HG02588 (cell line): Measurements from ENCODE around the gene MT1F.

Source experiments
- ATAC-seq: cut with Tn5 transposase; IDR thresholded peaks from one replicate; pipeline ENCODE4 v1.9.1; 2021; ENCODE audit warnings: mild to moderate bottlenecking, moderate library complexity; ENCODE audit not compliant: unreplicated experiment

Gene MT1F

GRCh38 chr16:56689171-56689570 lies 31.4 kb downstream of the MT1F start:
- no peak for ATAC-seq

GRCh38 chr16:56690420-56691122 lies 32.8 kb downstream of the MT1F start:
- ATAC-seq: no peak

- ATAC-seq: no peak
Observed at GRCh38 chr16:56691885-56692284, 34.1 kb downstream of the MT1F start.

DNA sequence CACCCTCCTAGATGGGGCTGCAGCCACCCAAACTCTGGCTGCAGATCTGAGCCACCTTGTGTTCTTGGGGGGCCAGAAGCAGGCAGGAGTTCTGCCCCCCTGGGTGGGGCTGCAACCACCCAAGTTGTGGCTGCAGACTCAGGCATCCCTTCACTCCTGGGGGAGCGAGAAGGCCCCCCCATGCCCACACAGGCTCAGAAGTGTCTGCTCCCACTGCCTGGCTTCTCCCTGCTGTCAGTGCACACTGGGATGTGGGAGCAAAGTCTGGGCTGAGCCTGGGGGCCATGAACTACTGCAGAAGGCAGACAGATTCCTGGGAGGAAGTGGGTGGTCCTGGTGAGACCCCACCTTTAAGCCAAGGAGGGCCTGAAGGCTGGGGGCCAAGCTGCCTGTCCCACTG lies 37.5 kb downstream of the MT1F start:
- ATAC-seq: no peak

- ATAC-seq: no peak
Observed at GRCh38 chr16:56697456-56698155, 39.8 kb downstream of the MT1F start.

- no peak for ATAC-seq
Observed at GRCh38 chr16:56700195-56700594, 42.4 kb downstream of the MT1F start.

GRCh38 chr16:56700631-56701030 lies 42.9 kb downstream of the MT1F start:
- ATAC-seq: no peak

DNA sequence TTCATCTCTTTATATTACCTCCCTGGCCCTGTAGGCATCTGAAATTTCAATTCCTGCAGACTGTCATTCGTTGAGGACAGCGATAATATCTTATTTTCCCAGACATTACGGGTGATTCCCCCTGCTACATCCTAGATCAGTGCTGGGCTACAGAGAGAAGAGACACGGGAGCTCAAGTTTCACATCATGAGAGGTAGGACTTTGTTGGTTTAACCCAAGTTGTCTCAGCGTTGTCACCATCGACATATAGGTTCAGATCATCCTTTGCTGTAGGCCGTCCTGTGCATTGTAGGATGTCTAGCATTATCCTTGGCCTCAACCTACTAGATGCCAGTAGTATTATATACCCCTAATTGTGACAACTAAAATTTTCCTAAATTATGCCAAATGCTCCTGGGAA lies 43.8 kb downstream of the MT1F start:
- ATAC-seq: no peak

DNA sequence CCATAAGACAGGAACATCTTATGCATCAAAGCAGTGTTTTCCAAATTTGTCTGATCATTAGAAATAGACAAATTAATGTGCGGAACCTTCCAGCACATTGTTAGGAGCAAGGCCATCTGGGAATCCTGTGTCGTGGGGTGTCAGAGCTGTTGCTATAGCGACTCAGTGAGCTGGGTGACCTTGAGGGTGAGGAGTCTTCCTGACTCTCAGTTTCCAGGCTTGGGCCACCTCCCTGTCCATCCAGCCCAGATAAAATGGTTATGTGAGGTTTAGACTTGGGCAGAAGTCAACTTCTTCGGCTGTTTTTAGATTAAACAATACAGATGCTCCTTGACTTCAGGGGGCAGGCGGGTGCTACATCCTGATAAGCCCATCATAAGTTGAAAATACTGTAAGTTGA lies 45.1 kb downstream of the MT1F start:
- ATAC-seq: no peak
